ENCODE results near the gene HOXB5.

Gene HOXB5

GRCh38 chr17:48583708-48584222, 9.8 kb downstream of the HOXB5 start:
- TF ChIP-seq SP7 (tag by site-specific recombination; IDR thresholded peaks at IDR 0.05) (peak; percentile 59; the same call in 1 of the 2 replicates), ZNF184 (tag by site-specific recombination; IDR thresholded peaks at IDR 0.05) (no peak), RBAK (tag by site-specific recombination; IDR thresholded peaks at IDR 0.05) (no peak), ZNF658 (tag by site-specific recombination; IDR thresholded peaks at IDR 0.05) (no peak), ZNF623 (tag by site-specific recombination; IDR thresholded peaks at IDR 0.05) (no peak), MZF1 (tag by site-specific recombination; IDR thresholded peaks at IDR 0.05; ENCODE audit: borderline replicate concordance) (no peak), SALL2 (tag by site-specific recombination; IDR thresholded peaks at IDR 0.05; ENCODE audit: borderline replicate concordance) (no peak), ZNF626 (tag by site-specific recombination; IDR thresholded peaks at IDR 0.05) (no peak), ZNF600 (tag by site-specific recombination; IDR thresholded peaks at IDR 0.05) (0 out of 2 replicates have a peak, but pooled peaks have one; percentile 62), FEZF1 (tag by site-specific recombination; IDR thresholded peaks at IDR 0.05) (peak; percentile 46), ZNF18 (tag by site-specific recombination; IDR thresholded peaks at IDR 0.05) (no peak), ZSCAN18 (tag by site-specific recombination; IDR thresholded peaks at IDR 0.05) (no peak), ZNF19 (tag by site-specific recombination; IDR thresholded peaks at IDR 0.05; ENCODE audit: low read depth) (no peak), YY2 (tag by site-specific recombination; IDR thresholded peaks at IDR 0.05) (no peak), ZNF404 (tag by site-specific recombination; IDR thresholded peaks at IDR 0.05) (no peak), ZNF837 (tag by site-specific recombination; IDR thresholded peaks at IDR 0.05) (no peak), IKZF3 (tag by site-specific recombination; IDR thresholded peaks at IDR 0.05) (peak; percentile 52; the same call in 1 of the 2 replicates)
- TF ChIP-seq, protein P1, sequence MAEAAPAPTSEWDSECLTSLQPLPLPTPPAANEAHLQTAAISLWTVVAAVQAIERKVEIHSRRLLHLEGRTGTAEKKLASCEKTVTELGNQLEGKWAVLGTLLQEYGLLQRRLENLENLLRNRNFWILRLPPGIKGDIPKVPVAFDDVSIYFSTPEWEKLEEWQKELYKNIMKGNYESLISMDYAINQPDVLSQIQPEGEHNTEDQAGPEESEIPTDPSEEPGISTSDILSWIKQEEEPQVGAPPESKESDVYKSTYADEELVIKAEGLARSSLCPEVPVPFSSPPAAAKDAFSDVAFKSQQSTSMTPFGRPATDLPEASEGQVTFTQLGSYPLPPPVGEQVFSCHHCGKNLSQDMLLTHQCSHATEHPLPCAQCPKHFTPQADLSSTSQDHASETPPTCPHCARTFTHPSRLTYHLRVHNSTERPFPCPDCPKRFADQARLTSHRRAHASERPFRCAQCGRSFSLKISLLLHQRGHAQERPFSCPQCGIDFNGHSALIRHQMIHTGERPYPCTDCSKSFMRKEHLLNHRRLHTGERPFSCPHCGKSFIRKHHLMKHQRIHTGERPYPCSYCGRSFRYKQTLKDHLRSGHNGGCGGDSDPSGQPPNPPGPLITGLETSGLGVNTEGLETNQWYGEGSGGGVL (tag by site-specific recombination; IDR thresholded peaks at IDR 0.05), result no peak
- TF ChIP-seq, protein P2, sequence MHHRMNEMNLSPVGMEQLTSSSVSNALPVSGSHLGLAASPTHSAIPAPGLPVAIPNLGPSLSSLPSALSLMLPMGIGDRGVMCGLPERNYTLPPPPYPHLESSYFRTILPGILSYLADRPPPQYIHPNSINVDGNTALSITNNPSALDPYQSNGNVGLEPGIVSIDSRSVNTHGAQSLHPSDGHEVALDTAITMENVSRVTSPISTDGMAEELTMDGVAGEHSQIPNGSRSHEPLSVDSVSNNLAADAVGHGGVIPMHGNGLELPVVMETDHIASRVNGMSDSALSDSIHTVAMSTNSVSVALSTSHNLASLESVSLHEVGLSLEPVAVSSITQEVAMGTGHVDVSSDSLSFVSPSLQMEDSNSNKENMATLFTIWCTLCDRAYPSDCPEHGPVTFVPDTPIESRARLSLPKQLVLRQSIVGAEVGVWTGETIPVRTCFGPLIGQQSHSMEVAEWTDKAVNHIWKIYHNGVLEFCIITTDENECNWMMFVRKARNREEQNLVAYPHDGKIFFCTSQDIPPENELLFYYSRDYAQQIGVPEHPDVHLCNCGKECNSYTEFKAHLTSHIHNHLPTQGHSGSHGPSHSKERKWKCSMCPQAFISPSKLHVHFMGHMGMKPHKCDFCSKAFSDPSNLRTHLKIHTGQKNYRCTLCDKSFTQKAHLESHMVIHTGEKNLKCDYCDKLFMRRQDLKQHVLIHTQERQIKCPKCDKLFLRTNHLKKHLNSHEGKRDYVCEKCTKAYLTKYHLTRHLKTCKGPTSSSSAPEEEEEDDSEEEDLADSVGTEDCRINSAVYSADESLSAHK (tag by site-specific recombination; IDR thresholded peaks at IDR 0.05), result 0 out of 2 replicates have a peak, but pooled peaks have one; percentile 38
- ChIA-PET CTCF (interaction anchor here (0.6 to 2.4 kb wide), 23 partner anchors 10 to 369 kb away, joined by 3 to 15 read pairs (median 5); partner anchors contain the start of genes HOXB5 and HOXB9), POLR2A (interaction anchor here (1.1 to 1.2 kb wide), 2 partner anchors 26 to 42 kb away, joined by 3 to 5 read pairs; no protein-coding TSS in a partner anchor)

More at GRCh38 chr17:48583708-48584222, 9.8 kb downstream of the HOXB5 start:
- H3K27ac ChIP-seq (ENCODE audit: extremely low read depth, low read depth, low read length), result peak overlapping the region; percentile 92
- H3K4me3 ChIP-seq (ENCODE audit: low read depth, low read length), result no peak overlapping the region
- peaks cover 0 to 21% of the 10 kb centered on the region in 2 experiments; a peak in 1 of 3 replicates for H3K36me3 ChIP-seq (ENCODE audit: control insufficient read depth in 2 of 2, insufficient read depth in 1 of 2, low read length in 2 of 2)
- peaks cover 62% of the 10 kb centered on the region for H3K4me1 ChIP-seq (ENCODE audit: control insufficient read depth, insufficient read depth, low read length)
- H3K9me3 ChIP-seq (ENCODE audit: control insufficient read depth, insufficient read depth, low read depth, low read length), result no peaks in the 10 kb centered on the region
